Raji (cell line): ENCODE results near the gene LRRTM4.

ENCODE experiments used
- POLR2A ChIP-seq: IDR thresholded peaks from 2 replicates; pipeline ENCODE4 v1.6.1; 2011; ENCODE audit warnings: low read depth, low read length, control low read depth; ENCODE audit not compliant: insufficient read depth

The LRRTM4 gene

DNA sequence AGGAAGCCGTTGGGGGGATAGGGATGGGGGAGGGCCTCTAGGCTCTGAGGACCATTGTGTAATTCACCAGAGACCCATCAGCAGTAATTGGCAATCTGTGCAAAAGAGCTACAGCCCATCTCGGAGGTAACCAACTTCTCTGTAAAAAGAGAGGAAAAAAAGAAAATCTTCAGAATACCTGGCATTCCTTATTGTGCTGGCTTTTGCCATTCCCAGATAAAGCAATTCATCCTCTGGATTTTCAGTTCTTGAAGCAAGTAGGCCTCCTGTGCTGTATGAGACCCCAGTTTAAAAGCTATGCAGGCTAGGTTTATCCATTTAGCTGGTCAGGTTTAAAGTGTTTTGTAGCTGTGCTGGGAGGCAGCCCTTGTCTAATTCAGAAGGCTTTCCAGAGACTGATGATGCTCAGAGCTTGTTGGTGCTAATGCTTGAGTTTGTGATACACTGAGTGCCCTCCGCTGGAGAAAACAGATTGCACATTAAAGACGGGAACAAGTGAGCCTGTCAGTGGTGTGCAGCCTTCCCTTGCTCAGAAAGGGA lies at the start of gene LRRTM4:
Gene LRRTM4 (minus strand): TSS at position 446 of the 540 bp plus-strand sequence.
- no peak for TF ChIP-seq POLR2A

DNA sequence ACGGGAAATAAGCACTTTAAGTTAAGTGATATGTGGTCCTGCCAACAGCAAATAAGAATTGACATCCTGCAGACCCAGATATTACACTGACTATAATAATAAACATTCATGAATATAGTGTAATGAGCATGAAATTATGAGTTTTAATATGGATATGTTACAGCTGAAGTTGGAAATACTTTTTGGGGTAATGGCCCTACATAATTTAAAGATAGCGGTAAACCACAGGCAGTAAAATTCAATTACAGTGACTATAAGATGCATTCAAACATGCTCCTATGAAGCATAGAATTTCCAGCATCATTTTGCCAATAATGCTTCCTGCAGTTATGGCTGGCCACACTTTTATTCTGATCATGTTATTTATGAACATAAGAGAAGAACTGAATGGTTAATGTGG lies 49.4 kb upstream of the LRRTM4 start:
- no peak for TF ChIP-seq POLR2A

DNA sequence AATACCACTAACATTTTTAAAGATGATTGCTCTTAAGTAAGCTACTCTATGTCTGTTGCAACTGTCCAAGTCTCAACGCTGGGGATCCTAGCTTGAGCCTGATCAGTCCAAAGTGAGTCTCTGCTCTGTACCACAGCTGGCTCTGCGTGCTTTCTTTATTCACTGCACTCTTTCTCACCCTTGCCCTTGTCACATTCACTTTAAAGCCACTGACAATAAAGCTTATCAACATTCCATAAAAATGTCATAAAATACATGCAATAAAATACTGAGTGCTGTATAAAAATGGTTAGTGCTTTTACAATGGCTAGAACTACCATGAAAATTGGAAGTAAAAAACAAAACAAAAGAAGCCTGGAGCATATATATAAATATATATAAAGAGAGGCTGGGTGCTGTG lies 45.5 kb upstream of the LRRTM4 start:
- no peak for TF ChIP-seq POLR2A

DNA sequence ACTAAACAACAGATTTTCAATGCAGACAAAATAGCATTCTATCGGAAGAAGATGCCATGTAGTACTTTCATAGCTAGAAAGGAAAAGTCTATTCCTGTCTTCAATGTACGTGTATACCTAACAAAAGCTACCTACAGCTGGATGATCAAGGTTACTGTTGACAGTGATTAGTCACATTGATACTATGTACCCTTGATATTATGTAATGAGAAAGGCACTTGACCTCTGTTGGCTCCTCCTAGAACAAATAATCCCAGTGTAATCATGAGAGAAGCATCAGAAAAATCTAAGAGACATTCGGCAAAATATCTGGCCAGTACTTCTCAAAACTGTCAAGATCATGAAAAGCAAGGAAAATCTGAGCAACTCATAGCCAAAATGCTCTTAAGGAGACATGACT lies 44.4 kb upstream of the LRRTM4 start:
- no peak for TF ChIP-seq POLR2A

DNA sequence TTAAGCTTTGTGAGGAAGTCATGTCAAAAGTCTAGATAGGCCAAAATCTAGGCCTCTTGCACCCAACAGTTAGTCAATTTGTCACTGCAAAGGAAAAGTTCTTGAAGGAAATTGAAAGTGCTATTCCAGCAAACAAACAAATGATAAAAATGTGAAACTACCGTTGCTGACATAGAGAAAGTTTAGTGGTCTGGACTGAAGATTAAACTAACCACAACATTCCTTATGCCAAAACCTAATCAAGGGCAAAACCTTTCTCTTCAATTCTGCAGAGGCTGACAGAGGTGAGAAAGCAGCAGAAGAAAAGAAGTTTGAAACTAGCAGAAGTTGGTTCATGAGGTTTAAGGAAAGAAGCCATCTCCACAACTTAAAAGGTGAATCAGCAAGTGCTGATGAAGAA lies 44.0 kb upstream of the LRRTM4 start:
- no peak for TF ChIP-seq POLR2A

DNA sequence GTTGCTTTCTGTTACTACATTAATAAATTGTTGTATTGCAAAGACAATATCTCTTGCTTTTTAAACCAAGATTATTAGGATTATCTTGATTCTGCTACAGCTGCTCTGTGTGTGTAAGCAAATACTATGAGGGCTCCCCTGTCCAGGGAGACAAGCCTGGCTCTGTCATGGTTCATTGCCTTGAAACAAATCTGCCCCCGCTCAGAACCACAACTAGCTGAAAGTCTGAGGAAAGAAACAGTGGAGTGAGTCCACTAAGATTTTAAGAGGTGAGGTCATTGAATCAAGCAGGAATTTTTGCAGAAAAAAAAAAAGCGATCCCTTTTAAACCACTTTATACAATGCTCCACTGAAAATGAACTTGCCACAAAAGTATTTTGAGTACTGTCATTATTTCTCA lies 30.8 kb upstream of the LRRTM4 start:
- TF ChIP-seq POLR2A = no peak

DNA sequence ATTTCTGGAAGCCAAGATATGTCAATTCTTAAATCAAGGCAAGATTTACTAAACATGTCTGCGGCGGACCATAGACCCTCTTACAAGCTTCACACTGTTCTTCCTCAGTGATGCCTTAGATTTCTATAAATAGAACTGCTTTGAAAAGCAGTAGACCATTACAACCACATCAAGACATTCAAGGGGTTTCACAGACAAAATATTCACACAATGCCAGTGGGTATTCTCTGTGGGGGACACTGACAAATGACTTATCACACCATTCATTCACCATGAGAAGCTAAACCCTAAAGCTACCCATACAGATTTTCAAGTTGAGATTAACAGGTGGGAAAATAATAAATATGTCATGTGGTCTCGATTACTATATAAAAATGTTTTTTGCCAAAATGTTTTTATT lies 15.9 kb upstream of the LRRTM4 start:
- no peak for TF ChIP-seq POLR2A

DNA sequence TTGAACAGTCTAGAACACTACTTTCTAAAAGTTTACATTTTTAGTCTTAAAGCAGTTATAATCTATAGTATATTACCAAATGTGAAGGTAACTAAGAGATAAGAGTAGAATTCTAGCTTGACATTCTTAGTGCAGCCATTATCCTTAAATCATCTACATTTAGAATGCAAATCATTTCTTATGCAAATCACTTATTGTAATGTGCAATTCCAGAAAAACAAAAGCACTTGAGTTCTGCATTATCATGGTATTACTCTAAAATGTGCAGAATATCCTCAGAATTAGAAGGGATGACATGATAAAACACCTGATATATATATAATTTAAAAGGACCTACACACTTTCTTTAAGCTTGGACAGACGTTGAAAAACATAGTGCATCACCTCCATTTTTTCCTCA lies 712 bp upstream of the LRRTM4 start:
- no peak for TF ChIP-seq POLR2A

DNA sequence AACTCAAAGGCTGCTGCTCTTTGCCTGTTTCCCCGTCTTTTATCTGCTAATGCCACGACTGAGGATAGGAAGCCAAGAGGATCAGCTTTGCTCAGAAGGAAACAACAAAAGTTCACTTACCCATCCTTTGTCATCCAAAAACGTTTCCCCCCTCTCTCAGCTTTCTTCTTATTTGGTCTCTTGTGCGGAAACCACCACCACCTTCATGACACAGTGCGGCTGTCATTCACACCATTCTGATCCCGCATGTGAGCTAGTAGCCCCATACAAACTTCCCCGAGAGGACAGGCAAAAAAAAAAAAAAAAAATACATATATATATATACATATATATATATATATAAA lies 656 bp downstream of the LRRTM4 start:
- TF ChIP-seq POLR2A = no peak

DNA sequence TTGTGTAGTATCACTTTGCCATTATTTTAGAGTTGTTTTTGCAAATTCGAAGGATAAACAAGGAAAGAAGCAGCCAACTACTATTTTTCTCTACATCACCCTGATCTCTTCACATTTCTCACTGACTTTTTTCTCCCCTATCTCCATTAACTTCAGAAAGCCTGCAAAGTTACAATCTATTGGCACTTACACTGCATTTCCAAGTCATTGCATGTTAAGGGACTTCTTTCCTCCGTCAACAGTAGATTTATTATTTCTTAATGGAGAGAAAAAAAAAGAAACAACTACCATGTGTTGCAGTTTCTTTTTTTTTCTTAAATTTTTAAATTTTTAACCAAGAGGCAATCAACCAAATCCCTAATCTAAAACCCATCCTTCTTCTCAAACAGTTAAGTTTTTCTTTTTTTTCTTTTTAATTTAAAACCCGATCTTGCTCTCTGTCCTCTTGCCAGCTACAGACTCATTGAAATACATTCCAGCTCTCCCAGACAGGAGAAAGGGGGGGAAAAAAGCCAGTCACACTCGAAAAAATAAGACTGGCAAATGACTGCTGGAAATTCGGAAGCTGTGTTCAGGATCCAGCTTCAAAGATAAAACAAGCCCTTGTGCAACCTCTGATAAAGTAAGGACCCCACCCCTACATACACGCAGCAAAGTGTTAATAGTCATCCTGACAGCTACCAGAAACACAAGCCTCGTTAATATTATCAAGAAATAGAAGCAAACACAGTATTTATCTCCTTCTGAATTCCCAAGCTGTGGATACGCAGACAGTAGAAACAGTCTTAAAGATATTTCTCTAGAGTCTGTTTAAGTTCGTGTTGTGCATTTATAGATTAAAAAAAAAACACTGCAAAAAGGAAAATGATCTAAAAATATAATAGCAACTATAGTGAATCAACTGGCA lies 1.3 kb downstream of the LRRTM4 start:
- TF ChIP-seq POLR2A = no peak

DNA sequence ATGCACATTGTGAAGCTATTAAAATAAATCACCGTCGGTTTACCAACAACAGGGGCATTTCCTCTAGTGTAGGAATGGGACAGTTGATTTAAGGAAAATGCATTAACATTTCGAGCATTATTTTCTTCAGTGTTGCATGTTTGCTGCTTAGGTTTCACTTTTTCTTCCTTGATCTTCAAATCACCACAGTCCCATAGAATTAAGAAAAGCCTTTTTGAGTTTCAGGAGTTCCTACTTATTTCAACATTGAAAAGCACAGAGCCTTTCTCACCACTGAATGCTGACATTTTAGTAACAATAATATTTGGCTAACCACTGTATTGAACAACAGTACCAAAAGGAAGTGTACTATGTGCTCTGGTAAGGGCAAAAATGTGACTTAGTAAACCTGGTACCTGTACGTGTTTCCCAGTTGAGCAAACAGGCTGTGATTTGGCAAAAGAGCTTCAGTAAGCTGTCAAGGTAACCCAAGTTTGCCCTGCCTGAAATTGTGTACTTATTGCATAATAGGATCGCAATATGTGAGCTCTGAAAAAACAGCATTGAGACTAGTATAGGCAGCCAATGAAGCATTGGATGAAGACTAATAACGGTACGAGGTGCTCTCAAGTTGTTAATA lies 2.2 kb downstream of the LRRTM4 start:
- TF ChIP-seq POLR2A = no peak

DNA sequence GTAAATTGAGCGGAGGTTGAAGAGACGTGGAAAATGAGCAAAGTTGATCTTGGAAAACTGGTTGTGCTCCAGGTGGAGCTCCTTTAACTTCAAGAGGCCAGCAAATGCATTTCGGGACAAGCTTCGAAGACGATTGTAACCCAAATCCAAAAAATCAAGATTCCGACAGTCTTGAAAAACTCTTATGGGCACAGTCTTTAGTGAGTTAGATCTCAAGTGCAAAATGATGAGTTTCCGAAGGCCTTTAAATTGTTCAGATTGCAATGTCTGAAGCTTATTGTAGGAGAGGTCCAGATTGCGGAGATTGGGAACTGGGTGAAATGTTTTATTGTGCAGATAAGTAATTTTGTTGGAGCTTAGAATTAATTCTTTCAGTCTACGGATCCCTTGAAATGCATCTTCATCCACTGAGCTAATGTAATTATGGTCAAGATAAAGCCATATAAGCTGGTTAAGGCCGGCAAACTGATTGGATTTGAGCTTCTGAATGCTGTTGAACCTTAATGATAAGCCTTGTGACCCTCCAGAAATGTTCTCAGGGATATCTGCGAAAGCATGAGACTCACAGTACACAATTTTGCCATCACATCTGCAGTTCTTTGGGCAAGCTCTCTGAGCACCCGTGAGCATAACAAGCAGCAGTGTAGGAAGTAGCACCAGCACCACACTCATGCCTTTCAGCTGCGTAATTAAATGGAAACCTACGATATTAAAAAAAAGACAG lies 2.9 kb downstream of the LRRTM4 start:
- TF ChIP-seq POLR2A = no peak

DNA sequence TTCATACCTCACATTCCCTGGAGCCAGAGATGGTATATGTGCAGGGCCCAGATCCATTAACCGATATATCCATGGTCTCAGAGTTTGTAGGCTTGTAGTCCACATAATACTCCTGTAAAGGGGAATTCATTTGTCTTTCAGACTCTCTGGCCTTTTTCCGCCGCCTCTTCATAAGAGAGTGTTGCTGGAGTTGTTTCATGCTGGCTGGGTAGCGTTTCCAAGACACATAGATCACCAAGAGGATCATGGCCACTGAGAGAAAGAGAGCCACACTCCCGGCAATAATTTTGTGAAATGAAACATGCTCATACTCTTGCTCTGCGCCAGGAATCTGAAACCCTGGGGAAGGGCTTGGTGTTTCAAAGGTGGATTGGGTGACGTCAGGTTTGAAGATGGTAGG lies 3.9 kb downstream of the LRRTM4 start:
- no peak for TF ChIP-seq POLR2A

DNA sequence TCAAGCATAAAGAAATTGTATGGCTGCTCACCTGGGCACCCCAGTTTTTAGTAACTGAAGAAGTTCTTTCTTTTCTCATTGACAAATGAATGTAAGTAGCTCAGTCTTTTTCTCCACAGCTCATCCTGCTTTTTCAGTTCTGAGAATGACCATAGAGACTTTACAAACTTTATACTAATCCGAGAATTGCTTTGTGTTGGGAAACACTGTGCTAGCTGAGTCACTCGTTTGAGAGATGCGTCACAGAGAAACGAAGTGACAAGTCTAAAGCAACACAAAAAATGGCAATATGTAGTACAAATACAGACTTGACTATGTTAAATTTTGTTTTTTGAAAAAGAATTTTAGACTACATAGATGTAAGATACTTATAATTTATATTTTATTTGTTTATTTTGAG lies 9.0 kb downstream of the LRRTM4 start:
- TF ChIP-seq POLR2A = no peak

DNA sequence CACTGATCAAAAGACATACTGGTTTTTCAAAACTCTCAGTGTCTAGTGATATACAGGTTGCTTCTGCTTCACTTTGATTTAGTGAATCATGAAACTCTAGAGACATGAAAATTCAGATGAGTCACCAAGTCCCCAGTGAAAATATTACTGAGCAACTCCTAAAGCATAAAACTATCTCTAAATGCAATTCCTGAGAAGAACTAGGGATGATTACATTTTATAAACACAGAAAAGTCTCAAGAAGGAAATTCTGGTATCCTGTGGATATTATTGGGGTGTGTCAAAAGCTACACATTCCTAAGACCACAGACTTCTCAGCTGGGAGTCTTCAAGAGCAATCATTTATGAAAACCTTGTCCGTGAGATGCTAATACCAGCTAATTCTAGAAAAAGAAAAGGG lies 9.7 kb downstream of the LRRTM4 start:
- TF ChIP-seq POLR2A = no peak

DNA sequence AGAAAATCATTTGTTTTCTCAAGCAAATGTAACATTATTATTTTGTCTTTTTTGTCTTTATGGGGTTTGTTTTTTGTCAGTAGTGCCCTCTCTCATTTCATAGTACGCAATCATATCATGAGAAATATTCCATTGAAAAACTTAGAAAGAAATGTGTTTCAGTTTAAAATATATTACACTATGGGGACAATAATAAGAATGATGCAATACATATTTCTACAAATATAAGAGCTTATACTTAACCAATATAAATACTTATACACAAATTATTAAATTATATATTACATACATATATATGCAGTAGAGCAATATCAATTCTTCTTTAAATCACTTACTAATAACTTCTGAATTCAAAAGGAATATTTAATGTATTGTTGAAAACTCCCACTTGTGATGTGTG lies 13.7 kb downstream of the LRRTM4 start:
- TF ChIP-seq POLR2A = no peak
